ENCODE data around the gene PIP5K1A. TPM values are rescaled to one million over a fixed set of nuclear protein-coding genes. Genes with fewer than 3 reads are reported as not detected.

The PIP5K1A gene
- total RNA-seq, 2 donors from 2014 or later, result 35.6 to 41.8 TPM

- no peak for DNase-seq (ENCODE audit: low spot score)
- TF ChIP-seq CTCF (IDR thresholded peaks at IDR 0.05), result no peak
- no peak overlapping the region for H3K27ac ChIP-seq
- H3K4me3 ChIP-seq, result no peak overlapping the region
- H3K36me3 ChIP-seq, result no peaks in the 10 kb centered on the region
- no peaks in the 10 kb centered on the region for H3K27me3 ChIP-seq
- H3K4me1 ChIP-seq, result peaks cover 0 to 5% of the 10 kb centered on the region in 2 donors
- no peaks in the 10 kb centered on the region for H3K9me3 ChIP-seq
Observed at GRCh38 chr1:151277249-151277648, 78.9 kb downstream of the PIP5K1A start.

- Histone ChIP-seq H3K36me3 (peaks cover 9% of the 10 kb centered on the region), H3K4me3 (peak overlapping the region; percentile 70 to 75), H3K4me1 (peaks cover 0 to 22% of the 10 kb centered on the region in 2 donors), H3K9me3 (no peaks in the 10 kb centered on the region), H3K27me3 (no peaks in the 10 kb centered on the region), H3K27ac (peak overlapping the region; percentile 97 to 99)
- peak; percentile 99 for DNase-seq (ENCODE audit: low spot score)
- peak; percentile 32 to 61 for TF ChIP-seq CTCF (IDR thresholded peaks at IDR 0.05)
Observed at GRCh38 chr1:151281225-151281968, 83.0 kb downstream of the PIP5K1A start.

GRCh38 chr1:151281969-151282882 lies 83.9 kb downstream of the PIP5K1A start, which contains the start of gene ZNF687:
TSS of gene ZNF687 (plus strand) at chr1:151282299. CDS start at chr1:151286292, 3,993 bp downstream.
- peaks cover 0 to 22% of the 10 kb centered on the region in 2 donors for H3K4me1 ChIP-seq
- H3K4me3 ChIP-seq, result peak within 1 kb of the TSS; percentile 70 to 75
- no peaks in the 10 kb centered on the region for H3K27me3 ChIP-seq
- TF ChIP-seq CTCF (IDR thresholded peaks at IDR 0.05), result no peak
- no peaks in the 10 kb centered on the region for H3K9me3 ChIP-seq
- peak within 1 kb of the TSS; percentile 97 to 99 for H3K27ac ChIP-seq
- peak; percentile 100 for DNase-seq (ENCODE audit: low spot score)
- peaks cover 17% of the 10 kb centered on the region for H3K36me3 ChIP-seq

GRCh38 chr1:151282883-151283725 lies 84.8 kb downstream of the PIP5K1A start:
- TF ChIP-seq CTCF (IDR thresholded peaks at IDR 0.05), result no peak
- peak overlapping the region; percentile 70 to 75 for H3K4me3 ChIP-seq
- peak overlapping the region; percentile 97 to 99 for H3K27ac ChIP-seq
- H3K4me1 ChIP-seq, result peaks cover 0 to 22% of the 10 kb centered on the region in 2 donors
- H3K36me3 ChIP-seq, result peaks cover 26% of the 10 kb centered on the region
- no peaks in the 10 kb centered on the region for H3K9me3 ChIP-seq
- DNase-seq (ENCODE audit: low spot score), result no peak
- H3K27me3 ChIP-seq, result no peaks in the 10 kb centered on the region

- TF ChIP-seq CTCF (IDR thresholded peaks at IDR 0.05), result no peak
- H3K27ac ChIP-seq, result peak overlapping the region; percentile 97 to 99
- no peaks in the 10 kb centered on the region for H3K9me3 ChIP-seq
- H3K27me3 ChIP-seq, result no peaks in the 10 kb centered on the region
- H3K4me3 ChIP-seq, result no peak overlapping the region
- H3K36me3 ChIP-seq, result peaks cover 36% of the 10 kb centered on the region
- peaks cover 0 to 22% of the 10 kb centered on the region in 2 donors for H3K4me1 ChIP-seq
- no peak for DNase-seq (ENCODE audit: low spot score)
Observed at GRCh38 chr1:151284013-151284577, 85.7 kb downstream of the PIP5K1A start.
